Large intestine (tissue), 12 donors: ENCODE data around the gene SELENON. TPM values are rescaled to one million over a fixed set of nuclear protein-coding genes. Genes with fewer than 3 reads are reported as not detected.

ENCODE experiments used
- DNase-seq, 2 donors: peaks; one replicate each; pipeline versions ENCODE4 v3.0.0 to v3.0.0-alpha.2; 2013
- H3K27ac ChIP-seq: one replicate; pipeline ENCODE4 v1.5.1; 2013; ENCODE audit warnings: low read length
- H3K27me3 ChIP-seq: 2 replicates; pipeline ENCODE4 v1.6.1; 2013; ENCODE audit warnings: low read length; ENCODE audit not compliant: control insufficient read depth, insufficient read depth
- H3K36me3 ChIP-seq: 2 replicates; pipeline ENCODE4 v1.6.1; 2013; ENCODE audit warnings: low read length; ENCODE audit not compliant: control insufficient read depth, insufficient read depth
- H3K4me1 ChIP-seq: one replicate; pipeline ENCODE4 v1.6.1; 2013; ENCODE audit warnings: low read length; ENCODE audit not compliant: control insufficient read depth, insufficient read depth
- H3K4me3 ChIP-seq: one replicate; pipeline ENCODE4 v1.5.1; 2013; ENCODE audit warnings: low read length
- H3K9me3 ChIP-seq: one replicate; pipeline ENCODE4 v1.6.1; 2013; ENCODE audit warnings: mild to moderate bottlenecking, low read depth, low read length, moderate library complexity; ENCODE audit not compliant: control insufficient read depth
- WGBS: methylation state at CpG from one replicate; pipeline ENCODE4 v1.1.5; 2013; ENCODE audit warnings: low lambda C conversion rate; ENCODE audit not compliant: insufficient coverage; 5-methylcytosine and 5-hydroxymethylcytosine counted together
- long read RNA-seq, 11 donors: transcript quantifications; one replicate each; lab custom pipeline, GENCODE V29; 2026
- polyA plus RNA-seq: library from polyadenylated mRNA; unstranded; fragments of 120-200 nt; gene quantifications from one replicate; pipeline ENCODE4 v1.2.1, GENCODE V29; 2013

Gene SELENON, protein sequence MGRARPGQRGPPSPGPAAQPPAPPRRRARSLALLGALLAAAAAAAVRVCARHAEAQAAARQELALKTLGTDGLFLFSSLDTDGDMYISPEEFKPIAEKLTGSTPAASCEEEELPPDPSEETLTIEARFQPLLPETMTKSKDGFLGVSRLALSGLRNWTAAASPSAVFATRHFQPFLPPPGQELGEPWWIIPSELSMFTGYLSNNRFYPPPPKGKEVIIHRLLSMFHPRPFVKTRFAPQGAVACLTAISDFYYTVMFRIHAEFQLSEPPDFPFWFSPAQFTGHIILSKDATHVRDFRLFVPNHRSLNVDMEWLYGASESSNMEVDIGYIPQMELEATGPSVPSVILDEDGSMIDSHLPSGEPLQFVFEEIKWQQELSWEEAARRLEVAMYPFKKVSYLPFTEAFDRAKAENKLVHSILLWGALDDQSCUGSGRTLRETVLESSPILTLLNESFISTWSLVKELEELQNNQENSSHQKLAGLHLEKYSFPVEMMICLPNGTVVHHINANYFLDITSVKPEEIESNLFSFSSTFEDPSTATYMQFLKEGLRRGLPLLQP
- polyA plus RNA-seq = 62.9 TPM
- long read RNA-seq, donor 1, full-length matches to known transcripts = 7 of 7 reads
- long read RNA-seq, donor 1, partial matches to known transcripts = 0 of 7 reads
- long read RNA-seq, donor 1, other reads (novel, unspliced or antisense) = 0 of 7 reads
- long read RNA-seq, donor 2, full-length matches to known transcripts = 12 of 12 reads
- long read RNA-seq, donor 2, partial matches to known transcripts = 0 of 12 reads
- long read RNA-seq, donor 2, other reads (novel, unspliced or antisense) = 0 of 12 reads
- long read RNA-seq, donor 3 = 0 reads
- long read RNA-seq, donor 4, full-length matches to known transcripts = 2 of 2 reads
- long read RNA-seq, donor 4, partial matches to known transcripts = 0 of 2 reads
- long read RNA-seq, donor 4, other reads (novel, unspliced or antisense) = 0 of 2 reads
- long read RNA-seq, donor 5, full-length matches to known transcripts = 3 of 3 reads
- long read RNA-seq, donor 5, partial matches to known transcripts = 0 of 3 reads
- long read RNA-seq, donor 5, other reads (novel, unspliced or antisense) = 0 of 3 reads
- long read RNA-seq, donor 6, full-length matches to known transcripts = 24 of 24 reads
- long read RNA-seq, donor 6, partial matches to known transcripts = 0 of 24 reads
- long read RNA-seq, donor 6, other reads (novel, unspliced or antisense) = 0 of 24 reads
- long read RNA-seq, donor 7, full-length matches to known transcripts = 6 of 6 reads
- long read RNA-seq, donor 7, partial matches to known transcripts = 0 of 6 reads
- long read RNA-seq, donor 7, other reads (novel, unspliced or antisense) = 0 of 6 reads
- long read RNA-seq, donor 8, full-length matches to known transcripts = 13 of 13 reads
- long read RNA-seq, donor 8, partial matches to known transcripts = 0 of 13 reads
- long read RNA-seq, donor 8, other reads (novel, unspliced or antisense) = 0 of 13 reads
- long read RNA-seq, donor 9, full-length matches to known transcripts = 5 of 5 reads
- long read RNA-seq, donor 9, partial matches to known transcripts = 0 of 5 reads
- long read RNA-seq, donor 9, other reads (novel, unspliced or antisense) = 0 of 5 reads
- long read RNA-seq, donor 10, full-length matches to known transcripts = 21 of 61 reads
- long read RNA-seq, donor 10, partial matches to known transcripts = 40 of 61 reads
- long read RNA-seq, donor 10, other reads (novel, unspliced or antisense) = 0 of 61 reads
- long read RNA-seq, donor 11, full-length matches to known transcripts = 8 of 40 reads
- long read RNA-seq, donor 11, partial matches to known transcripts = 32 of 40 reads
- long read RNA-seq, donor 11, other reads (novel, unspliced or antisense) = 0 of 40 reads

- Histone ChIP-seq H3K36me3 (peaks cover 9% of the 10 kb centered on the region), H3K4me3 (peak within 1 kb of the TSS; percentile 55), H3K9me3 (no peaks in the 10 kb centered on the region), H3K4me1 (peaks cover 27% of the 10 kb centered on the region), H3K27me3 (no peaks in the 10 kb centered on the region), H3K27ac (peak within 1 kb of the TSS; percentile 23)
- peak in 1 of 2 donors; percentile 63 for DNase-seq
- no CpG with 5 or more reads among the region's 91 CpGs for WGBS
Observed at GRCh38 chr1:25799935-25800702, at the start of gene SELENON. Gene SELENON, plus strand, starts transcription at chr1:25800193. Its CDS starts 38 bp downstream, at chr1:25800231.

DNA sequence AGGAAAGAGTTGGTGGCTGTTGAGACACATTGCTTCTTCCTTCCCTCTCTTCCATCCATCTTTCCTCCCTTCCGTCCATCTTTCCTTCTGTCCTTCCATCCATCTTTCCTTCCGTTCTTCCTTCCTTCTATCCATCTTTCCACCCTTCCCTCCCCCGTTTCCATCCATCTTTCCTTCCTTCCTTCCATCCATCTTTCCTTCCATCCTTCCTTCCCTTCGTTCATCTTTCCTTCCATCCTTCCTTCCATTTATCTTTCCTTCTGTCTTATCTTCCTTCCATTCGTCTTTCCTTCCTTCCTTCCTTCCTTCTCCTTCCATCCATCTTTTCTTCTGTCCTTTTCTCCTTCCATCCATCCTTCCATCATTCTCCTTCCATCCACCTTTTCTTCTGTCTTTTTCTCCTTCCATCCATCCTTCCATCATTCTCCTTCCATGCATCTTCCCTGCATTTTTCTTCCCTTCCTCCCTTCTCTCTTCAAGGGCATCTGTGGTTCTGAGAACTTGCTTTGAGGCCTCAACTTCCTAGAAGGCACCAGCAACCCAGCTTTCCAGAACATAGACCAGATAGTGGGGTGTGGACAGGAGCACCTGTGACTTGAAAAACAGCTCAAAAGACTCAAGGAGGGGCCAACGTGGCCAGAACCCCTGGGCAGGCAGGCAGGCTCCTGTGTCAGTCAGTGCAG lies 48.9 kb upstream of the SELENON start:
- no peak for DNase-seq
- WGBS = 94% methylated on average over 5 of the region's 6 CpGs
- Histone ChIP-seq H3K4me1 (no peaks in the 10 kb centered on the region), H3K27me3 (no peaks in the 10 kb centered on the region), H3K36me3 (no peaks in the 10 kb centered on the region), H3K27ac (no peak overlapping the region), H3K4me3 (no peak overlapping the region), H3K9me3 (no peaks in the 10 kb centered on the region)

DNA sequence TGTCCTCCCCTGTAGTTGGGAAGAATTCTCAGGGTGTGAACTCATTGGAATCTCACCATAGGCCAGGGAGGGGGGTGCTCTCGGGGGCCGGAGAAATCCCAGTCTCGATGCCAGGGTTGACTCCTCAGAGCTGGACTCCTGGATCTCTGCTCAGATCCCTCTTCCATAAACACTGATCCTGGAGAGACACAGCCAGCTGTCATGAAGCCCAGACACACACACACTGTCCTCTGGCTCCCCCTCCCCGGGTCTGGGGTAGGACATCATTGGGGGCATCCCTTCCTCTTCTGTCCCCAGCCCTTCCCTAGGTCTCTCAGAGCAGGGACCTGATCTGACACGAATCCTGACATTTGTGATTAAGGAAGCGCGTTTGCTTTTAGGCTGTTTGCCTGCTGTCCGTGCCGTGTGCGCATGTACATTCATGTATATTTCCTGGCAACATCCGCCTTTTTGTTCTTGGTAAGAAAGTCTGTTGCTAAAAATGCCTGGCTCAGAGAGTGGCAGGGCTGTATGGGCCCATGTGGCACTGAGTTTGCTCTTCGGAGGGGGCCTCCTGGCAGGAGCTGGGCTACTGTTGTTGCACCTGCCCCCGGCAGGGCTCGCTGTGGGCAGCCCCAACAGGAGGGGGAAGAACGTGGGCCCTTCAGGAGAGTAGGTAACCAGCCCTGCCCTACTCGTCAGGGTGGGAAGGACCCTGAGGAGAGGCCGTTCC lies 45.4 kb upstream of the SELENON start:
- Histone ChIP-seq H3K9me3 (no peaks in the 10 kb centered on the region), H3K27me3 (no peaks in the 10 kb centered on the region), H3K27ac (no peak overlapping the region), H3K4me3 (no peak overlapping the region), H3K4me1 (no peaks in the 10 kb centered on the region), H3K36me3 (peaks cover under 1% of the 10 kb centered on the region)
- WGBS = no CpG with 5 or more reads among the region's 17 CpGs
- DNase-seq = no peak

DNA sequence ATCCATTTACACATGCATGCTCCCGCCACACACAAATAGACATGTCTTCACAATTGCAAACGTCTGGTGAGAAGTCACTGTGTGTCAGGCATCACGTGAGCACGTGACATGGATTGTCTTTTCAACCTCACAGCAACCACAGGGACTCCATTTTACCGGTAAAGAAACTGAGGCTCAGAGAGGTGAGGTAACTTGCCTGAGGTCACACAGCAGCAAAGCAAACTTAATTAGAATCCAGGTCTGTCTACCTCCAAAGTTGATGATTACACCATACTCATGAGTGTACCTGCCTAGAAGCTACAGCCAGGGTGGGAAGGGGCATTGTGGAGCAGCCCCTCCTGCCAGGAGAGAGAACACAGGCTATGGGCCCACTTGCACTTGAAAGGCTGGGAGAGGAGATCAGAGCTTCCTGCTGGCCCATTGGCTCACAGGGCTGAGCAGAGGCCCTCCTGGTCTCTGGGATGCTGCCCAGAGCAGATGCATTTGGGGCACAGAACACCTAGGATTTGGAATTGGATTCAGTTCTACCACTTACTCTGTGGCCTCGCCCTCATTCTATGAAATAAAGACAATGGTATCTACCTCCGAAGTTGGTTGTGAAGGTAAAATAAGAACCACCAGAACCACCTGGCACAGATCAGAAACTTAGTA lies 44.4 kb upstream of the SELENON start:
- Histone ChIP-seq H3K9me3 (no peaks in the 10 kb centered on the region), H3K4me3 (no peak overlapping the region), H3K36me3 (peaks cover 2% of the 10 kb centered on the region), H3K4me1 (no peaks in the 10 kb centered on the region), H3K27me3 (no peaks in the 10 kb centered on the region), H3K27ac (no peak overlapping the region)
- WGBS = no CpG with 5 or more reads among the region's 7 CpGs
- no peak for DNase-seq

DNA sequence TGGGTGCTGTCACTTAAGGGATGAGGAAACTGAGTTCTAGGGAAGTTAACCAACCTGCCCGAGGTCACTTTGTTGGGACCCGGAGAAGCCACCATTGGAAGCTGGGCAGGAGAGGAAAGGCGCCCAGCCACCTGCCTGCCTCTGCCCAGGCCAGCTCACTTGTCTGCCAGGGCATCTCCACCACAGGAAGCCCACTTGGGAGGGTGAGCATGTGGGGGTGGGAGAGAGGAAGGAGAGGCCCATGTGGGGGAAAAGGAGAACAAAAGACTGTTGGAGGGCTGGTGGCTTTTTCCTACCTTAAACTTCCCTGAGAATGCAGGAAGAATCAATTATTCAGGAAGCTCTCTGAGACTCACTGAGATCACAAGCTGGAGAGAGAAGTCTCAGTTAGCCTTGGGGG lies 43.8 kb upstream of the SELENON start:
- H3K27ac ChIP-seq = no peak overlapping the region
- no peak overlapping the region for H3K4me3 ChIP-seq
- no peaks in the 10 kb centered on the region for H3K4me1 ChIP-seq
- WGBS = no CpG with 5 or more reads among the region's 3 CpGs
- DNase-seq = no peak
- no peaks in the 10 kb centered on the region for H3K9me3 ChIP-seq
- peaks cover 2% of the 10 kb centered on the region for H3K36me3 ChIP-seq
- H3K27me3 ChIP-seq = no peaks in the 10 kb centered on the region

- Histone ChIP-seq H3K4me3 (no peak overlapping the region), H3K36me3 (peaks cover 2% of the 10 kb centered on the region), H3K9me3 (no peaks in the 10 kb centered on the region), H3K4me1 (no peaks in the 10 kb centered on the region), H3K27me3 (no peaks in the 10 kb centered on the region), H3K27ac (no peak overlapping the region)
- no peak for DNase-seq
- WGBS = no CpG with 5 or more reads among the region's 12 CpGs
Observed at GRCh38 chr1:25757151-25757845, 42.7 kb upstream of the SELENON start.

GRCh38 chr1:25757846-25758185 lies 42.2 kb upstream of the SELENON start:
- no peak overlapping the region for H3K4me3 ChIP-seq
- DNase-seq = no peak
- no peaks in the 10 kb centered on the region for H3K4me1 ChIP-seq
- no peak overlapping the region for H3K27ac ChIP-seq
- H3K27me3 ChIP-seq = no peaks in the 10 kb centered on the region
- H3K9me3 ChIP-seq = no peaks in the 10 kb centered on the region
- peaks cover 2% of the 10 kb centered on the region for H3K36me3 ChIP-seq
- WGBS = no CpG with 5 or more reads among the region's 5 CpGs
